ENCODE data around the gene MRPL19.
"Not testable (repeated sequence)": the region's sequence is repeated elsewhere in the genome, so short reads cannot be mapped to it uniquely, and the experiment has no call there.

The MRPL19 gene

DNA sequence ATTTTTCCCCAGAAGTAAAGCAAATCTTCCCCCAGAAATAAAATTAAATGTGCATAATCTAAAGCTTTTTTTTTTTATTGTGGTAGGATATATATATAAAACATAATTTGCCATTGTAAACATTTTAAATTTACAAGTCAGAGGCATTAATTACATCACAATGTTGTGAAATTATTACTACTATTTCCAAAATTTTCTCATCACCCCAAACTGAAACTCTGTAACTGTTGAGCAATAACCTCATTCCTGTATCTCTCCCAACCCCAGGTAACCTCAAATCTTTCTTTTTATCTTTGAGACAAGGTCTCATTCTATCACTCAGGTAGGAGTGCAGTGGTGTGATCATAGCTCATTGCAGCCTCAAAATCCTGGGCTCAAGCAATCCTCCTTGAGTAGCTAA lies 11.2 kb downstream of the MRPL19 start:
- TF ChIP-seq, protein P1, sequence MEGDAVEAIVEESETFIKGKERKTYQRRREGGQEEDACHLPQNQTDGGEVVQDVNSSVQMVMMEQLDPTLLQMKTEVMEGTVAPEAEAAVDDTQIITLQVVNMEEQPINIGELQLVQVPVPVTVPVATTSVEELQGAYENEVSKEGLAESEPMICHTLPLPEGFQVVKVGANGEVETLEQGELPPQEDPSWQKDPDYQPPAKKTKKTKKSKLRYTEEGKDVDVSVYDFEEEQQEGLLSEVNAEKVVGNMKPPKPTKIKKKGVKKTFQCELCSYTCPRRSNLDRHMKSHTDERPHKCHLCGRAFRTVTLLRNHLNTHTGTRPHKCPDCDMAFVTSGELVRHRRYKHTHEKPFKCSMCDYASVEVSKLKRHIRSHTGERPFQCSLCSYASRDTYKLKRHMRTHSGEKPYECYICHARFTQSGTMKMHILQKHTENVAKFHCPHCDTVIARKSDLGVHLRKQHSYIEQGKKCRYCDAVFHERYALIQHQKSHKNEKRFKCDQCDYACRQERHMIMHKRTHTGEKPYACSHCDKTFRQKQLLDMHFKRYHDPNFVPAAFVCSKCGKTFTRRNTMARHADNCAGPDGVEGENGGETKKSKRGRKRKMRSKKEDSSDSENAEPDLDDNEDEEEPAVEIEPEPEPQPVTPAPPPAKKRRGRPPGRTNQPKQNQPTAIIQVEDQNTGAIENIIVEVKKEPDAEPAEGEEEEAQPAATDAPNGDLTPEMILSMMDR (IDR thresholded peaks at IDR 0.05), result no peak
- H3K4me1 ChIP-seq (ENCODE audit: control insufficient read depth in 1 of 2, insufficient read depth in 1 of 2, low read depth in 1 of 2, low read length in 1 of 2), result peaks cover 17 to 22% of the 10 kb centered on the region in 2 experiments

DNA sequence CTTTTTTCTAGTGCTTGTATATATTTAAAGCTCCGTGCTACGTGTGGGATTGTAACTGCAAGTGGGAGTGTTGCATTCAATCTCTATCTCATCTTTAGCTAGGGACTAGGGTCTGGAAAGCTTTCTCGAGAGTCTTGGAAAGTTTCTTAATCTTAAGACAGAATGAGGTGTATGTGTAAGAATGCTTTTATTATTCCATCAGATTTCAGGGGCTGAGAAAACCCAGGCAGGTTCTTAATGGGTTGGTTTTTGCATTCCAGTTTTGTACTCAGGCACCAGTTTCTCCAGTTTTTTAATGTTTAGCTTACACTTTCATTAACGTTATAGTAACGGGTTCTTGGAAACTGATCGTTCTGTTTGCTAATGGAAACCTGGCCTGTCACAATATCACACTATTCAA lies 20.3 kb downstream of the MRPL19 start:
- Histone ChIP-seq H3K36me3 (peaks cover 6% of the 10 kb centered on the region), H3K4me1 (ENCODE audit: control insufficient read depth in 1 of 2, insufficient read depth in 1 of 2, low read depth in 1 of 2, low read length in 1 of 2) (no peaks in the 10 kb centered on the region), H3K27me3 (no peaks in the 10 kb centered on the region), H3K27ac (no peak overlapping the region), H3K4me3 (ENCODE audit: low read depth in 1 of 2, low read length in 1 of 2) (no peak overlapping the region), H3K9me3 (no peaks in the 10 kb centered on the region)
- TF ChIP-seq, protein P1 (IDR thresholded peaks at IDR 0.05), result no peak

More for the DNA sequence above, 11.2 kb downstream of the MRPL19 start:
- H3K9me3 ChIP-seq, result no peaks in the 10 kb centered on the region
- H3K27ac ChIP-seq, result no peak overlapping the region
- H3K4me3 ChIP-seq (ENCODE audit: low read depth in 1 of 2, low read length in 1 of 2), result no peak overlapping the region
- H3K27me3 ChIP-seq, result no peaks in the 10 kb centered on the region
- H3K36me3 ChIP-seq, result peaks cover 25% of the 10 kb centered on the region

DNA sequence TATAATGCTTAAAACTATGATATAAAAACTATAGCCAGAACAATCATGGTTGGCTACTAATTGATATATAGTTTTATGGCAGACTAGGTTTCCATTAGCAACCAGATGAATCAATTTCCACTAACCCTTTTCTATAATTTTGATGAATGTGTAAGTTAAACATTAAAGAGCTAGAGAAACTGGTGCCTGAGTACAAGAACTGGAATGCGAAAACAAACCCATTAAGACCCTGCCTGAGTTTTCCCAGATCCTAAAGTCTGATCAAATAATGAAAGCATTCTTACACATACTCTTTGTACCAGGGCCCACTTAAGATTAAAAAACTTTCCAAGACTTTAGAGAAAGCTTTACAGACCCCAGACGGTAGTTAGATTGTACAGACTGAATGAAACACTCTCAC lies 21.3 kb downstream of the MRPL19 start:
- Histone ChIP-seq H3K27me3 (no peaks in the 10 kb centered on the region), H3K4me3 (ENCODE audit: low read depth in 1 of 2, low read length in 1 of 2) (no peak overlapping the region), H3K4me1 (ENCODE audit: control insufficient read depth in 1 of 2, insufficient read depth in 1 of 2, low read depth in 1 of 2, low read length in 1 of 2) (no peaks in the 10 kb centered on the region), H3K27ac (no peak overlapping the region), H3K36me3 (peaks cover 4% of the 10 kb centered on the region), H3K9me3 (no peaks in the 10 kb centered on the region)
- TF ChIP-seq, protein P1 (IDR thresholded peaks at IDR 0.05), result no peak

DNA sequence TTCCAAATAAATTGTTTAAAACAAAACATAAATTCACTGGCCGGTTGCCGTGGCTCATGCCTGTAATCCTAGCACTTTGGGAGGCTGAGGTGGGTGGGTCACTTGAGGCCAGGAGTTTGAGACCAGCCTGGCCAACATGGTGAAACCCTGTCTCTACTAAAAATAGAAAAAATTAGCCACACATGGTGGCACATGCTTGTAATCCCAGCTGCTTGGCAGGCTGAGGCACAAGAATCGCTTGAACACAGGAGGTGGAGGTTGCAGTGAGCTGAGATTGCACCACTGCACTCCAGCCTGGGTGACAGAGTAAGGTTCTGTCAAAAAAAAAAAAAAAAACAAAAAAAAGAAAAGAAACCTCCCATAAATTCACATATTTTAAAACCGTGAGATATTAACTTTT lies 28.8 kb downstream of the MRPL19 start:
- not testable (repeated sequence) for H3K4me3 ChIP-seq (ENCODE audit: low read depth in 1 of 2, low read length in 1 of 2); H3K27me3 ChIP-seq; H3K4me1 ChIP-seq (ENCODE audit: control insufficient read depth in 1 of 2, insufficient read depth in 1 of 2, low read depth in 1 of 2, low read length in 1 of 2); H3K9me3 ChIP-seq; H3K27ac ChIP-seq; H3K36me3 ChIP-seq

DNA sequence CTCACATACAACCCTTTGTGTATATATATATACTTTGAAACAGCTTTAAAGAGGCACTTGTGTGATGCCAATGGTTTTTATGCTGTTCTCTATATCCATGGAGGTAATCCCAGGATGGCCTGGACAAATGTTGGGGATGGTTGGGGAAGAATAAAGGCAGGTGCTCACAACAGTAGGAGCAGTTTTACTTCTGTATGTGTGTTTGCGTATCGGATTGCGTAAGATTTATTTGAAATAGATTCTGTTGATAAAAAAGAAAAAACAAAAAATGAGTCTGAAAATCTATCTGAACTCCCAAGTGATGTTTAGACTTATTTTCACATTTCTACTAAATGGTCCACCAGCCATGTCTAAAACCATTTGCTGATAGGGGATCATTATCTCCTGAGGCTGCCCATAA lies 29.3 kb downstream of the MRPL19 start:
- Histone ChIP-seq H3K27ac (no peak overlapping the region), H3K4me3 (ENCODE audit: low read depth in 1 of 2, low read length in 1 of 2) (no peak overlapping the region), H3K36me3 (no peaks in the 10 kb centered on the region), H3K4me1 (ENCODE audit: control insufficient read depth in 1 of 2, insufficient read depth in 1 of 2, low read depth in 1 of 2, low read length in 1 of 2) (no peaks in the 10 kb centered on the region), H3K27me3 (no peaks in the 10 kb centered on the region), H3K9me3 (no peaks in the 10 kb centered on the region)
- TF ChIP-seq, protein P1 (IDR thresholded peaks at IDR 0.05), result no peak

DNA sequence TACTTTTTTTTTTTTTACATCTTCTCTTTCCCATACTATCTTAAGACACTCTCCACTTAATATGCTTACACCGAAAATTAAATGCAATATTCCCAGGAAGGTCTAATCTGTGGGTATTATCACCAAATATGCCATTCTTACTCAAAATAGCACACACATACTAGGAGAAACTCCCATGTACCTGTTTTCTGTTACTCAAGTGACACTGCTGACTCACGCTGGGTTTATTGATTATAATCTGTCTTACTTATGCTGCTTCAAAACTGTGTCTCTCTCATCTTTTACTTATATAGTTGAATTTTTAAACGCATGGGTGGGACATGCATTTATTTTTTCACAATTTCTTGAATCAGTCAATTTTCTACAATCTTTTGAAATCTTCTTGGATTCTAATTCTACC lies 29.9 kb downstream of the MRPL19 start:
- no peak overlapping the region for H3K4me3 ChIP-seq (ENCODE audit: low read depth in 1 of 2, low read length in 1 of 2)
- TF ChIP-seq, protein P1 (IDR thresholded peaks at IDR 0.05), result no peak
- no peaks in the 10 kb centered on the region for H3K9me3 ChIP-seq
- H3K36me3 ChIP-seq, result no peaks in the 10 kb centered on the region
- no peak overlapping the region for H3K27ac ChIP-seq
- H3K4me1 ChIP-seq (ENCODE audit: control insufficient read depth in 1 of 2, insufficient read depth in 1 of 2, low read depth in 1 of 2, low read length in 1 of 2), result no peaks in the 10 kb centered on the region
- H3K27me3 ChIP-seq, result no peaks in the 10 kb centered on the region

All from neutrophil (primary cell).